Measurements from ENCODE around the gene TMC1.

TMC1 gene

GRCh38 chr9:72576087-72576486 lies 54.7 kb downstream of the TMC1 start:
- DNase-seq = no peak

GRCh38 chr9:72577212-72577753 lies 55.9 kb downstream of the TMC1 start:
- DNase-seq = no peak

DNA sequence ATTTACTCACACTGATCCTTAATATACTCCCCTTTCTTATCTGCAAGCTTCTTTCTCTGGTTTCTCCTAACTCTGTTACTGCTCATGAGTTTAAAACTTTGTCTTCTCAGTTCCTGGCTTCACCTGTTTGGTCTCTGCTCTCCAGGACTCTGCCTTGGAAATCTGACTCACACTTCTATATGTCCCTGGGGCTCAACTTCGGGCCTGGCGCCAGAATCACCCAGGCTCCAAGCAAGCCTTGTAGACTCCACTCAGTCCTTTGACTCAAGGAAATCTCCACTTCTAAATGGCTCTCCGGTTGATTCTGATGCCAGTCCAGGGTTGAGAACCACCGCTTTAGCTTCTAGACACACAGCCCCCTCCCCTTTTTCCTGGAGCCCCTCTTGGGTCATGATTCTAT lies 57.8 kb downstream of the TMC1 start:
- DNase-seq = no peak

GRCh38 chr9:72579880-72580550 lies 58.6 kb downstream of the TMC1 start:
- no peak for DNase-seq

DNA sequence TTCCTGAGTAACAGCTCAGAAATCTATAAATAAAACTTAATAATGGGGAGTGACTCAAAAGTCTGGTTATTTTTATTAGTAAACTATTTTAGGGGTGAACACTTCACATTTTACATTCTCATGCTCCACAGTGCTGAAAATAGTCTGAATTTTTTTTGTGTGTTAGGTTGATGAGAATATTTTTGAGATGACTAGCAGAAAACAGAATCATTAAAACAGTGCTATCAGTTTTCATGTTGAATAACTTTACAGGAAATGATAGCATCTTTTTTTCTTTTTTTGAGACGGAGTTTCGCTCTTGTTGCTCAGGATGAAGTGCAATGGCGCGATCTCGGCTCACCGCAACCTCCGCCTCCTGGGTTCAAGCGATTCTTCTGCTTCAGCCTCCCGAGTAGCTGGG lies 60.3 kb downstream of the TMC1 start:
- DNase-seq = no peak

- DNase-seq = no peak
Measured at GRCh38 chr9:72583370-72583769, 62.0 kb downstream of the TMC1 start.

- no peak for DNase-seq
Measured at GRCh38 chr9:72586388-72587130, 65.2 kb downstream of the TMC1 start.

- no peak for DNase-seq
Measured at GRCh38 chr9:72588336-72588735, 66.9 kb downstream of the TMC1 start.

- no peak for DNase-seq
Measured at GRCh38 chr9:72589667-72590521, 68.5 kb downstream of the TMC1 start.

DNA sequence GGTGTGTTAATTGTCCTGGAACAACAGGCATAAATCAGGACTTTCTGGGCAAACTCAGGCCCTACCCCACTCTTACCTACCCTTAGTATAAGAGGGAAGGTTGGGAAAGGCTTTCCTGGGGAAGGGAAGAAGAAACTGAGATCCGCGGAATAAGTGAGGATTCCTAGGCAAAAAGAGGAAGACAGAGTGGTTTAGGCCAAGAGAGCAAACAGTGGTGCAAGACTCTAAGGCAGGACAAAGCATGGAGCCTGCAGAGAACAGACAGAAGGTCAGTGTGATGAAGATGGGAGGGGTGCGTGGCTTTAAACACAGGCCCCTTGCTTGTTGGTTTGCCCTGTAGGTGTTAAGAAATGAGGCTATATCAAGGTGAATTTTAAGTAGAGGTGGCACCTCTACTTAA lies 69.4 kb downstream of the TMC1 start:
- no peak for DNase-seq

GRCh38 chr9:72592502-72593403 lies 71.3 kb downstream of the TMC1 start:
- peak; percentile 41 for DNase-seq

DNA sequence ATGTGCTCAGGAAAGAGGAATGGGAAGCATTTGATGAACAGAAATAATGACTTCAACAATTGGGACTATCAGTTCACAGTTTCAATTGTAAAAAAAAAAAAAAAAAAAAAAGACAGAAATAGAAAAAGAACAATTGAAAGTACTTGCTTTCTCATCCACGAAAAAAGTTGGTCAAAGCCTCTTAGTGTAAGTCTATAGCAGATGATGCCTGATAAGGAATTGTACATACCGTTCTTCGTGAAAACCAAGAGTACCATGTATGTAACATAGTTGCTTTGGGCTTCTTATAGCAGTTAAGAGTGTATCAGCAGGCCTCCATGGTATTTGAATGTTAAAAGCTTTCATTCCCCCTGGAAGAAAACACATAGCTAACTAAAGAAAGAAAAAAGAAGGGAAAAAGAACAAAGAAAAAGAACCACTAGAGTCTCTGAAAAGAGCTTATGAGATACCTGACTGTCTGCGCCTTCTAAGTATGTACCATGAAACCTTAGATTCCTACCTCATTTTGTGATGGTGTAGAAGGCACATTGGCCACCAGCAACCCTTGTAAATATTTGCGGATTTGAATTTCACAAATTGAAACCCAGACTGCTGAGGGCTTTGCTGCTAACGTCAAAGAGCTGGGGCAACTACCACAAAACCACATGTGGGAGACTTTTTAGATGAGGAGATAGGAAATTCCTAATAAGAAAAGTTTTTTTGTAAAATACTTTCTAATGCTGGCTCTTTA lies 75.2 kb downstream of the TMC1 start:
- no peak for DNase-seq

GRCh38 chr9:72597181-72597517 lies 75.7 kb downstream of the TMC1 start:
- no peak for DNase-seq

GRCh38 chr9:72597601-72598000 lies 76.2 kb downstream of the TMC1 start:
- no peak for DNase-seq

- DNase-seq = no peak
Measured at GRCh38 chr9:72598639-72599038, 77.2 kb downstream of the TMC1 start.

- no peak for DNase-seq
Measured at GRCh38 chr9:72599874-72600534, 78.6 kb downstream of the TMC1 start.

- no peak for DNase-seq
Measured at GRCh38 chr9:72600671-72601070, 79.3 kb downstream of the TMC1 start.

DNA sequence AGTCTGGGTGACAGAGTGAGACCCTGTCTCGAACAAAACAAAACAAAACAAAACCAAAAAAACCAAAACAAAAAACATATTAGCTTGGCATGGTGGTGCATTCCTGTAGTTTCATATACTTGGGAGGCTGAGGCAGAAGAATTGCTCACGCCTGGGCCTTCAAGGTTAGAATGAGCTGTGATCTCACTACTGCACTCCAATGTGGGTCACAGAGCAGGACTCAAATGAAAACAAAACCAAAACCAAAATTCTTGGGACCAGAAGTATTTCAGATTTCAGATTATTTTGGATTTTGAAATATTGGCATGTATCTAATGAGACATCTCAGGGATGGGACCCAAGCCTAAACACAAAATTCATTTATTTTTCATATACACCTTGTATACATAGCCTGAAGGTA lies 80.2 kb downstream of the TMC1 start:
- DNase-seq = no peak

DNA sequence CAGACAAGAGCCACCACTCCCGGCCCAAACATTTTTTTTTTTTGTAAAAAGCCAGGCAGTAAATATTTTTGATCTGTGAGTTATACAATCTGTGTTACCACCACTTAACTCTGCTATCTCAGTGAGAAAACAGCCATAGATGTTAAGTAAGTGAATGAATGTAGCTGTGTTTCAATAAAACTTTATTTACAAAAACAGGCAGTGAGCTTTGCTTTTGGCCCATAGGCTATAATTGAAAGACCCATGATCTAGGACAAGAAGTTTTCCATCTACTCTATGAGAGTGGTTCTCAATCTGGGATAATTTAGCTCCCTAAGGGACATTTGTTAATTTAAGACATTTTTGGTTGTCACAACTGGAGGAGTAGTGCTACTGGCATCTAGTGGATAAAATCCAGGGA lies 91.0 kb downstream of the TMC1 start:
- no peak for DNase-seq

DNA sequence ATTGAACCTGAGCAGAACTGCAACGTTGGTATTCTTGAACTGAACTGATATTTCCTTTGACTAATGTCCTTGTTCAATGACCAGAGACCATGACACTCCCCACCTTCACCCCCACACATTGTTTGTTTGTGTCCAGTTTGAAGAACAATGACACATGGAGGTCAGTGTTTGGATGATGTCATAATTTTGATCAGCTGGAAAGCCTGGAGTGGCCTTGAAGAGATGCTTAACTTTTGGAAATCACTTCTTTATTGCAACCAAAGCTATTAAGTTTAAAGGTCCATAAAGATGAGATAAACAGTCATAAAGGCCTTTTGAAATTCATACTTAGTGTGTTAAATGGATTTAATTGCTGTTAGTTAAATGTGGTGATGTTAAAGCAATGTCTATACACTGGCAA lies 92.7 kb downstream of the TMC1 start:
- DNase-seq = no peak

DNA sequence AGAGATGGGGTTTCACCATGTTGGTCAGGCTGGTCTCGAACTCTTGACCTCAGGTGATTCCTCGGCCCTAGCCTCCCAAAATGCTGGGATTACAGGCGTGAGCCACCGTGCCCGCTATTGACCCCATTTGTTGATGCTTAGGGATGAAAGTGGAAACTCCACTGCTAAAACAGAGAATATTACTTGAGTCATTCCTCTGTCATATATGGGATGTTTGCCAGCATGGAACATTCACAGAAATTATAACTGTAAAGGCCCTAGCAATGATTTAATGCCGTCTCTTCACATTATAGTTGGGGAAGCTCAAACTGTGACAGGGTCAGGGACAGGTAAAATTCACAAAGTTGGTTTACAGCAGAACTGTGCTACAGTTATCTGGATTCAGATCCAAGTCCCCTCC lies 94.5 kb downstream of the TMC1 start:
- no peak for DNase-seq
